Testis (tissue), 3 donors: ENCODE data around the gene IL6R. TPM values are rescaled to one million over a fixed set of nuclear protein-coding genes. Genes with fewer than 3 reads are reported as not detected.

Experiments used
- DNase-seq: peaks from one replicate; pipeline ENCODE4 v3.0.0-alpha.2; 2019
- H3K27ac ChIP-seq, 2 donors: fragments of 200-600 bp; sonication (generic); one replicate each; pipeline ENCODE4 v1.5.1; 2019
- H3K27me3 ChIP-seq: fragments of 200-600 bp; sonication (generic); one replicate; pipeline ENCODE4 v1.5.1; 2019
- H3K36me3 ChIP-seq: fragments of 200-600 bp; sonication (generic); one replicate; pipeline ENCODE4 v1.5.1; 2017; ENCODE audit warnings: low read depth; ENCODE audit errors: missing control alignments
- H3K4me1 ChIP-seq: fragments of 200-600 bp; sonication (generic); one replicate; pipeline ENCODE4 v1.5.1; 2019
- H3K4me3 ChIP-seq, 2 donors: fragments of 200-600 bp; sonication (generic); one replicate each; pipeline ENCODE4 v1.5.1; 2017 to 2019
- H3K9me3 ChIP-seq: fragments of 200-600 bp; sonication (generic); one replicate; pipeline ENCODE4 v1.5.1; 2017
- CTCF ChIP-seq, 3 experiments: fragments of 450-650 bp in 2 of 3; fragments of 200-600 bp in 1 of 3; sonication (generic) in 1 of 3; IDR thresholded peaks; one replicate each; pipeline ENCODE4 v1.5.1; 2016 to 2019; ENCODE audit warnings: antibody characterized with exemption in 3 of 3, mild to moderate bottlenecking in 2 of 3, moderate library complexity in 1 of 3
- POLR2A ChIP-seq: fragments of 450-650 bp; IDR thresholded peaks from one replicate; pipeline ENCODE4 v1.6.1; 2017; ENCODE audit warnings: antibody characterized with exemption, mild to moderate bottlenecking, moderate library complexity
- WGBS, 2 donors: methylation state at CpG; one replicate each; pipeline ENCODE4 v1.1.5; 2018; 5-methylcytosine and 5-hydroxymethylcytosine counted together
- intact Hi-C: fragments of 100-400 bp; cut with DNase I; formaldehyde crosslinking; loops from one replicate; pipeline ENCODE4 v1.15.1; 2023; ENCODE audit warnings: low total_unique reads
- polyA plus RNA-seq: library from polyadenylated mRNA; stranded (reverse); fragments of 350-450 nt; fragmentation: Illumina TruSeq; extraction: RNeasy Lipid Tissue Mini Kit (QIAGEN cat#74804); gene quantifications from one replicate; pipeline ENCODE4 v1.2.3, GENCODE V29; 2014; ENCODE audit warnings: low read depth, low replicate concordance; ENCODE audit not compliant: insufficient read depth
- total RNA-seq, 2 donors: library from RNA; depleted of rRNA; stranded (reverse); fragments of >200 nt; gene quantifications; one replicate each; pipeline ENCODE4 v1.2.3, GENCODE V29; 2016

The IL6R gene
- total and polyA plus RNA-seq, 3 donors from 2014 or later = 8.5 to 29.7 (median 25.0) TPM

- no peak for DNase-seq
- Histone ChIP-seq H3K27me3 (no peaks in the 10 kb centered on the region), H3K9me3 (no peaks in the 10 kb centered on the region), H3K27ac (no peak overlapping the region), H3K4me1 (peaks cover 9% of the 10 kb centered on the region), H3K4me3 (no peak overlapping the region), H3K36me3 (no peaks in the 10 kb centered on the region)
- 79 to 83% methylated on average over 7 to 8 of the region's 8 CpGs for WGBS, 2 donors
- intact Hi-C loops = no loop called here
- TF ChIP-seq CTCF (IDR thresholded peaks at IDR 0.05) = no peak
- no peak for TF ChIP-seq POLR2A
These were observed 38.3 kb downstream of the IL6R start for GRCh38 chr1:154443274-154444013.

GRCh38 chr1:154445040-154445472, 39.9 kb downstream of the IL6R start:
- no peak overlapping the region for H3K27ac ChIP-seq
- intact Hi-C loops = no loop called here
- H3K4me1 ChIP-seq = peaks cover 9% of the 10 kb centered on the region

GRCh38 chr1:154446292-154446691, 41.1 kb downstream of the IL6R start:
- 83 to 85% methylated on average over 10 of the region's 10 CpGs for WGBS, 2 donors
- no peaks in the 10 kb centered on the region for H3K36me3 ChIP-seq
- intact Hi-C loops = no loop called here
- H3K4me1 ChIP-seq = peaks cover 9% of the 10 kb centered on the region
- no peaks in the 10 kb centered on the region for H3K27me3 ChIP-seq
- no peak overlapping the region for H3K4me3 ChIP-seq
- H3K9me3 ChIP-seq = no peaks in the 10 kb centered on the region
- no peak overlapping the region for H3K27ac ChIP-seq
- DNase-seq = no peak
- TF ChIP-seq POLR2A = no peak
- no peak for TF ChIP-seq CTCF (IDR thresholded peaks at IDR 0.05)

More at GRCh38 chr1:154445040-154445472, 39.9 kb downstream of the IL6R start:
- no peaks in the 10 kb centered on the region for H3K36me3 ChIP-seq
- DNase-seq = no peak
- no peak for TF ChIP-seq CTCF (IDR thresholded peaks at IDR 0.05)
- TF ChIP-seq POLR2A = no peak
- no peaks in the 10 kb centered on the region for H3K9me3 ChIP-seq
- no peaks in the 10 kb centered on the region for H3K27me3 ChIP-seq
- no peak overlapping the region for H3K4me3 ChIP-seq
- 63 to 80% methylated on average over 6 to 7 of the region's 7 CpGs for WGBS, 2 donors

- peaks cover 8% of the 10 kb centered on the region for H3K4me1 ChIP-seq
- intact Hi-C loops = no loop called here
- no peaks in the 10 kb centered on the region for H3K36me3 ChIP-seq
These were observed 41.6 kb downstream of the IL6R start for GRCh38 chr1:154446789-154447188.

More at GRCh38 chr1:154446789-154447188, 41.6 kb downstream of the IL6R start:
- no peak for TF ChIP-seq CTCF (IDR thresholded peaks at IDR 0.05)
- no peak for TF ChIP-seq POLR2A
- WGBS, 2 donors = 87 to 92% methylated on average over 6 of the region's 6 CpGs
- Histone ChIP-seq H3K27ac (no peak overlapping the region), H3K9me3 (no peaks in the 10 kb centered on the region), H3K4me3 (no peak overlapping the region), H3K27me3 (no peaks in the 10 kb centered on the region)
- no peak for DNase-seq
